T-helper 1 cell treated with Interleukin-12 subunit alpha and Interleukin-12 subunit beta and Interleukin-4 antibody, amounts not matched to agents 30 ng/mL and 1 ng/mL, for 36 hours (primary cell): Measurements from ENCODE around the gene FBXO40. TPM values are rescaled to one million over a fixed set of nuclear protein-coding genes. Genes with fewer than 3 reads are reported as not detected.

Experiments used
- intact Hi-C: fragments of 100-400 bp; cut with micrococcal nuclease; formaldehyde crosslinking; loops from one replicate; pipeline ENCODE4 v1.15.1; 2024
- total RNA-seq: library from RNA; stranded (reverse); gene quantifications from 2 replicates; pipeline ENCODE4 v1.2.3, GENCODE V29; 2022

Gene FBXO40
- total RNA-seq, 1 donor from 2014 or later, result not detected

GRCh38 chr3:121619691-121620090 lies 26.5 kb downstream of the FBXO40 start:
- intact Hi-C loops, result no loop called here

GRCh38 chr3:121621491-121621890 lies 28.3 kb downstream of the FBXO40 start:
- intact Hi-C loops, result no loop called here

DNA sequence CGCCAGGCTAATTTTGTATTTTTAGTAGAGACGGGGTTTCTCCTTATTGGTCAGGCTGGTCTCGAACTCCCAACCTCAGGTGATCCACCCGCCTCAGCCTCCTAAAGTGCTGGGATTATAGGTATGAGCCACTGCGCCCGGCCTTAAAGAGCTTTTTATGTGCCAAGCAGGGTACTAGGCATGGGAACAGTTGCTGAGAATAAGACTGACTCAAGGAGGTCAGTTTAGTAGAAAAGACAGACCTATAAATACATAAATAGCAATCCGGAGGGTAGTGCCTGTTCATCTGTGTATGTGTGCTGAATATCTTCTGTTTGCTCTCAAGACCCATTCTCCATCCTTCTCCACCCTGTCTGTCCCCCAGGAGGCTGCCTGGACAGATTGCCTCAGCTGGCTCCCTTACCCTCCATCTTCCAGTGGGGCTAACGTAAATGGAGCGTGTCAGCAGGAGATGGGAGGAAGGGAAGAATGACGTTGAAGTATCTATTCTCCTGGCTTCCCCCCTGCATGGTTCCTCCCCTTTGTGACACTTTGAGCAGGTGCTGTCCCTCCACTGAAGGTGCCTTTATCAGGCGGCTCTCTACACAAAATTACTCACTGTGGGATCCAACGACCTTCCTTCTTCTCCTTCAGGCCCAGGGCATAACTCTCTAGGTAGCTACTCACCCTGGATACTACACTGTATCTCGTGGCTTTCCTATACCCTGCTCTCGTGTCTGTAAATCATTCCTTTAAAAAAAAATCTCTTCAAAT lies 31.1 kb downstream of the FBXO40 start:
- intact Hi-C loops, result no loop called here

- intact Hi-C loops, result no loop called here
Observed at GRCh38 chr3:121626495-121626894, 33.3 kb downstream of the FBXO40 start.

DNA sequence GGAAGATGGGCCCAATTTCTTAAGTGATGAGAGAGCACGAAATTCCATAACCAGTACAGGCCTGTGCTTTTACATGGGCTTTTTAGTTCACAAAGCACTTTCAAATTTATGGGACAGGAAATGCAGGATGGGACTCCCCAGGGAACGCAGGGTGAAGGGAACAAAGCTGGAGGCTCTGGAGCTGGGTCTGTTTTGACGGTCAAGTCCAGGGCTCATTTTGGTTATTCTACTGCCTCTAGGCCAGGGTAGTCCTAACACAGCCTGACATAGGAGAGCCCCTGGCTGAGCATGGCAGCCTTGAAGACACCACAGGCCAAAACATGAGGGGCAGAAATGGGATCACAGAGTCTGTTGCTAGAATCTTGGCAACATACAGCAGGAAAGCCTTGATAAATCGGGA lies 34.0 kb downstream of the FBXO40 start:
- intact Hi-C loops, result no loop called here

- intact Hi-C loops, result no loop called here
Observed at GRCh38 chr3:121627622-121628021, 34.4 kb downstream of the FBXO40 start.

GRCh38 chr3:121629601-121630000 lies 36.4 kb downstream of the FBXO40 start:
- intact Hi-C loops, result no loop called here

DNA sequence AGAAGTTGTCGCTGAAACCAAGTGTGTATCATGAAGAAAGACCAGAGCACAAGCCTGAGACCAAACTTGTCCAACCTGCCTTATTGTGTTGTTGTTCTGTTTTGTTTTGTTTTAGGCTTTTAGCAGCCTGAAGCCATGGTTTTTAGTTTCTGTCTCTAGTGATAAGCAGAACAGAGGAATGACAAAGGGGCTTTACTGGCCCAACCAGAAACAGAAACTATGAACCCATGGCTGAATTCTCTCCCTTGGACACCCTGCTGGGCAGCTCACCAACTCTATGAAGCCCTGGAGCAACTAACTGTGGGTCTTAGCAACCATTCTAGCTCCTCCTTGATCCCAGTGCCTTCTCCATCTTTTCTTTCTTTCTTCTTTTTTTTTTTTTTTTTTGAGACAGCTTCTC lies 37.2 kb downstream of the FBXO40 start:
- intact Hi-C loops, result no loop called here

DNA sequence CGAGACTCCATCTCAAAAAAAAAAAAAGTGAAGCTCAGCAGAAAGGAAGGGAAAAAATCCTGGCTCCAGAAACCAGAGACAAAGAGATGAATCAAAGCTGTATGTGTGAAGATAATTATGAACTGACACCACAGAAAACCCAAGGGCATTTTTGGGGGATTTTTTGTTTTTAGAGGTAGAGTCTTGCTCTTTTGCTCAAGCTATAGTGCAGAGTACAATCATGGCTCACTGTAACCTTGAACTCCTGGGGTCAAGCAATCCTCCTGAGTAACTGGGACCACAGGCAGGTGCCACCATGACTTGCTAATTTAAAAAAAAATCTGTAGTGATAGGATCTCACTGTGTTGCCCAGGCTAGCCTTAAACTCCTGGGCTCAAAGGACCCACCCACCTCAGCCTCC lies 44.7 kb downstream of the FBXO40 start:
- intact Hi-C loops, result no loop called here

DNA sequence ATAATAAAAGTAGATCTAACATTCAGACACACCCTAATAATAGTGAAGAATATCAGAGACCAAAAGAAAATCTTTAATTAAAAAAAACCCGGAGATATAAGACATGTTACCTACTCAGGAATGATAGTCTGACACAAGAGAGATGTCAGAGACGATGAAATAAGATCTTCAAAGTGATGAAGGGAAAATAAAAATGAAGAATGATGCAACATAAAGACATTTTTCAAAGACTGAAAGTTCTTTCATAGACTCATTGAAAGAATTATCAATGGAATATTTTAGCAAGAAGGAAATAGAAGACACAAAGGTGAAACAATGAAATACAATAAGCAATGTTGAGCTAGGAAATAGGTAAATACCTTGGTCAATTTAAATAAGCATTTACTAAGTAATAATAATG lies 47.9 kb downstream of the FBXO40 start:
- intact Hi-C loops, result no loop called here

DNA sequence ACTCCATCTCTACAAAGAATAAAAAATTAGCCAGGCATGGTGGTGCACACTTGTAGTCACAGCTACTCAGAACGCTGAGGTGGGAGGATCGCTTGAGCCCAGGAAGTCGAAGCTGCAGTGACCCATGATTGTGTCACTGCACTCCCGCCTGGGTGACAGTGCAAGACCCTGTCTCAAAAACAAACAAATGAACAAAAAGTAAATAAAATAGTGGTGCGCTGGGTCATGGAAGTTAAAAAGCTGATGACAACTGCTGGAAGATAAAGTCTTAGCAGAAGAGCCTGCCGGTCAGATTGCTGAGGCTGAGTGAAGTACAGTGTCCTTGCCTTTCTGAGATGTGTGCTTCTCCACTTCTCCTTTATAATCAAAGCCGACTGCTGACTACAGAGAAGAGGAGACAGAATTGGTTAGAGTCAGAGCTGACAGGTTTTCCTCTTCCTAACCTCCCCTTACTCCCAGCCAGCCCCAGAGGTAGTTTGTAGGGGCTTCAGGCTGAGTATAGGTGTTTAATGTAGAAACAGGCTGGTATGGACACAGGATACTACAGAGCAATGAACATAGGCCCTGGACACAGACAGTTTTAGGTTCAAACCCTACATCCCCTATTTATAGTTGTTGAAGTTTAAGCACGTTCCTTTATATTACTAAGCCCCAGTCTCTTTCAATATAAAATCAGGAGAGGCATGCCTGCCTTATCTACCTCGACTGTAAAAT lies 49.6 kb downstream of the FBXO40 start:
- intact Hi-C loops, result no loop called here

- intact Hi-C loops, result no loop called here
Observed at GRCh38 chr3:121645054-121645453, 51.9 kb downstream of the FBXO40 start.

DNA sequence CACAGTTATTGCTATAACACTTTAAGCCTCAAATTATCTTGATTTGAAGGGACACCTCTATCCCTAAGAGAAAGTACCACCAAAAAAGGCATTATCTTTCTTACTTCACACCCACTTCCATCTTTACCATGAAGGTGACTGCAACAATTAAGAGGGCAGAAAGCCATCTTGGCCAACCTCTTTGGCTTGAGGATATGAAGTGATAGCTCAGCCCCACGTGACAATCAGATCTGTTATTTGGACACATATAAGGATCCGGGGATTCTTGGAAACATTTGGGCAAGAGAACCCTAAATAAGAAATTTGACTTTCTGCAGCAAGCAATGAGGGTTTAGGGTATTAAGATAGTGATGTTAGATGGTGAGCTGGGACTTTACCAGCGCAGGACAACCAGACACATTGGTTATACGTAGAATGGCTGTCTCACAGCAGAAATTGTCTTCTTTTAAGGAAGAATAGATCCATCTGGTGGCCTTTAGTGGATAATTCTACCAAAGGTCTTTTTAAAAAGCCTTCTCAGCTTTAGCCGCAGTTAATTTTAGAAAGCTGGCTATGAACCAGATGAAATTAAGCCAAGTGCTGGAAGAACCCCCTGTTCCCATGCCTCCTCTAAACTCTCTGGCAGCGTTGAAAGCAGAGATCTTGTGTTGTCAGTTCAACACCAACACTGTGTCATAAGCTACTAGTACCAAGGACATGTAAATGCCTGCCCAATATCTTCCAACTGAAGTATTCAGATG lies 55.2 kb downstream of the FBXO40 start:
- intact Hi-C loops, result no loop called here

- intact Hi-C loops, result loop anchor here (10.0 kb wide), 1 partner anchor 1555 kb away; the partner anchor contains the start of gene GSK3B
Observed at GRCh38 chr3:121649645-121650044, 56.5 kb downstream of the FBXO40 start.

GRCh38 chr3:121651684-121652083 lies 58.5 kb downstream of the FBXO40 start:
- intact Hi-C loops, result loop anchor here (1.0 to 10.0 kb wide), 2 partner anchors 9 to 1557 kb away; partner anchors contain the start of genes GSK3B and HCLS1

DNA sequence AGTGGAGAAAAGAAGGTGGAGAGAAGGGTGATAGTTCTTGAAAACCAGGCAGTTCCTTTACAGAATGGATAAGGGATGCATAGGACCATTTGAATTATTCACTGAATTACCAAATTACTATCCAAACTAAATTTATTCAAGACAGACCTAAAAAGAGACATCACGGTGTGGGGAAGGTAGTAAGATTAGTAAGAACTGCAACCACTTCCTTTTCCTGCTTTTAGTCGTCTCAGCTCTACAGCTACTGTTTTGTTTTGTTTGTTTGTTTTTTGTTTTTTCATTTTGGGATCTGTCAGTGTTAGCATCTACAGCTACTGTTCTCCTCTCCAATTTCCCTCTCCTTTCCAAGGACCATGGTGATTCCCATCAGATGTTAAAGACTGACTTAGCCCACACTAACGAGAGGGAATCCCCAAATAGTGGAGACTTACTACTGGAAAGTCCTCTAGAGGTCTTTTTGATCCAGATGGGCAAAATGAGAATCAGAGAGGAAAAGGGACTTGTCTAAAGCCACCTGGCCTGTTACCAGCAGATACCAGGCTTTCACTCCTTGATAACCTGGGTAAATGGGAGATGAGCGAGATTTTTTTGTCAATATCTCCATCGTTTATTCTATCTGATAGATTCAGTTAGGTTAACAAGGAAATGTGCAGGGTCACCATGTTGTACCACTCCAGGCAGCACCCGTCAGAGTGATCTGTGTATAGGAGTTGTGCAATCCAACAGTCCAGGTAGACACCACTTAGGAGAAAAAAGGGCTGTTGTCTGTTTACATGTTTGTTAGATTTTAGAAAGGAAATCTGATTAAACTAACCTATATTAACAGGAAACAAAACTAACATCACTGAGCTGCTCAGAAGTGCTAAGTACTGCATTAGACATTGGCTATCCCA lies 61.6 kb downstream of the FBXO40 start:
- intact Hi-C loops, result loop anchor here (1.0 to 10.0 kb wide), 3 partner anchors 95 to 1560 kb away; partner anchors contain the start of genes GOLGB1 and GSK3B

DNA sequence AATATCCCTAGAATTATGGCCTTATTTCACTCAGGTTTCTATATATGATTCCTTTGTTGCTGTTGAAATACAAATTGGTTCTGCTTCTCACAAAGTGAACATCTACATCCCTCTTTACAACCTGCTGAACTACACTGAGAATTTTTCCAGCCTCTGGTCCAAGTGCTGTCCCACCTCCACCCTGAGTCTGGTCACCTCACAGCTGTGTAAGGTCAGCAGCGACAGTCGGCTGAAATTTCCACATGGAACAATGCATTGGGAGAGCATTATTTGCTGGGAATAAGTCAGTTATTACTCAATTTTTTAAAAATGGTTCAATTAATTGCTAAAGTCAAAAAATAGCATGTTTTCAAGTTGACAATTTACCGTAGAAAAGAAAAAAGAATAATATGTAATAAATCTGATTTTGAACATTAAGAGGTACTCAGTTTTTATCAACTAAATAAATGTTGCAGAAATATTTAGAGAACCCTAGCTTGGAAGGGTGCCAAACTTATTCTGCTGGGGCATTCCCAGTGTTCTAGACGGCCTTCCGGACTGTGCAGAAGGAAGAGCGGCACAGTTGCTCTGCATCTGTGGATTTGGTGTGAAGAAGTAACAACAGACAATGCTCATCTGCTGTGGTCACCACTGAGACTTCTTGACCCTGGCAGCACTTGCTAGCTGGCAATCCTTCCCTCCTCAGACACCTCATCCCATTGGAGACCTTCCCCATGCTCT lies 65.7 kb downstream of the FBXO40 start:
- intact Hi-C loops, result loop anchor here (10.0 kb wide), 1 partner anchor 1564 kb away; the partner anchor contains the start of gene GSK3B

- intact Hi-C loops, result loop anchor here (10.0 kb wide), 1 partner anchor 1565 kb away; the partner anchor contains the start of gene GSK3B
Observed at GRCh38 chr3:121659586-121659985, 66.4 kb downstream of the FBXO40 start.

GRCh38 chr3:121660356-121661171 lies 67.4 kb downstream of the FBXO40 start, which contains the start of gene HCLS1:
TSS of gene HCLS1 (minus strand) at chr3:121660903. CDS start at chr3:121658347, 2,556 bp downstream.
- intact Hi-C loops, result loop anchor here (1.0 to 5.0 kb wide), 15 partner anchors 8 to 1925 kb away; partner anchors contain the start of genes EAF2, FAM162A, GOLGB1 and GTF2E1
